Hematopoietic multipotent progenitor cell treated with erythropoietin and hydrocortisone succinate and interleukin-3 and kit ligand, for 8 days (in vitro differentiated cells): ENCODE data around the gene GLI3.

Source experiments
- DNase-seq: peaks from one replicate; pipeline ENCODE4 v3.0.0-alpha.2; 2015

The GLI3 gene

GRCh38 chr7:42071372-42072261 is 165.4 kb downstream of the GLI3 start:
- DNase-seq, result no peak

DNA sequence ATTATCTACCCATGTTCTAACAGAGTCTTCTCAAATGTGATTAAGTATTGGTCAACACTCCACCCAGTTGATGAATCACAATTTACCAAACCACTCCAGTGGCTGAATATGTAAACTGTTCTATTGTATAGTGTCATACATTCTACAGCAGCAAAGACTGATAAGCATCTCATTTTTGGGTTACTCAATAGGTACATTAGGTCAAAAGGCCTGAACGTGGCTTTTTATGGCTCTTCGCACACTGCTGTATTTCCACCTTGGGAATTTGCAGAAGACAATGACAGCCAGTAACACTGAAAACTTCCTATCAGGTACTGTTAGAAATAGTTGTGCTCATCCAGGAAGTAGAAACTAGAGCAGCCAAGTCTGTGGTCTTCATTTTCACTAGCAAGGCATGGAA is 166.9 kb downstream of the GLI3 start:
- no peak for DNase-seq

DNA sequence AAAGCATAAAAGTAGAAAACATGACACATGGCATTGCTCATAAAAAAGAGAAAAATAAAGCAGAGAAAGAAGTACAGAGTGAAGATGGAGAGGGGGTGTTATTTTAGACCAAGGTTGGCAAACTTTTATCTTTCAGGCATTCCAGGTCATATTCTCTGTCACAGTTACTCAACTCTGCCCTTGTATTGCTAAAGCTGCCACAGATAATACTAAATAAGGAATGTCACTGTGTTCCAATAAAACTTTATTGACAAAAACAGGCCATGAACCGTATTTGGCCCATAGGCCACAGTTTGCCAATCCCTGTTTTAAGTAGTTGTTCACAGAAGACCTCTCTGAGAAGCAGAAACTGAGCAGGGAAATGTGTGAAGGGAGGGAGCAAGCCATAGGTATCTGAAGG is 167.4 kb downstream of the GLI3 start:
- DNase-seq, result no peak

DNA sequence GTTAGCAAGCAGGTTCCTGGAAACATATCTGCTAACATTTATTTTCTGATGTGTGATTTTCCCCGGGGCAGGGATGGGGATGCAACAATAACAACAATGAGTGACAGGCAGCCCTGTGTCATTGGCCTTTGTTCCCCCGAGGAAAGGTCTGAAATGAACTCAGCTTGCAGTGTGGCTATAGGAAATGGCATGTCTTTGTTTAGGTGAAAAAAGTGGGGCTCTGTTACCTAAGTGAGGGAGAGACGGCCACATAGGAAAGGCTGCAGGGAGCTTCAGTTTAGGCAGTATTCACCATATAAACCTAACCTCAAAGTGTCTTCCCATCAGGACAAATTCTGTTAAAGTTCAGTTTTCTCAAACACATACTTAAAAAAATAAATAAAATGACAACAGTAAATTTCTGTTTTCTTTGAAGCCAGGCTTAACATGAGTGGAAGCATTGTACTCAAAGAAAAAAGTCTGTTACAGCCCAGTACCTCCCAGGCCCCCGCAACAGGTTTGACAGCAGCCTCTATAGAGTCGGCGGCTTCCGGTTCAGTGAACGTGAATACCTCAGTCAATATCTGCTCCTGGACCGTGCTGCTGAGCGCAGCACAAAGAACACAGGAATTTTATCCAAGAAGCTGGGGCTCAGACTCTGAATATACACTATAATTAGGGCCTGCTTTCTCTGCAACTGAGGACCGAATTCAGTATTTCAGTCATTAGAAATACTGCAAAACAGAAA is 168.3 kb downstream of the GLI3 start:
- DNase-seq, result no peak

GRCh38 chr7:42065942-42066341 is 171.1 kb downstream of the GLI3 start:
- no peak for DNase-seq

GRCh38 chr7:42065015-42065414 is 172.0 kb downstream of the GLI3 start:
- no peak for DNase-seq

GRCh38 chr7:42064534-42064933 is 172.5 kb downstream of the GLI3 start:
- DNase-seq, result no peak

DNA sequence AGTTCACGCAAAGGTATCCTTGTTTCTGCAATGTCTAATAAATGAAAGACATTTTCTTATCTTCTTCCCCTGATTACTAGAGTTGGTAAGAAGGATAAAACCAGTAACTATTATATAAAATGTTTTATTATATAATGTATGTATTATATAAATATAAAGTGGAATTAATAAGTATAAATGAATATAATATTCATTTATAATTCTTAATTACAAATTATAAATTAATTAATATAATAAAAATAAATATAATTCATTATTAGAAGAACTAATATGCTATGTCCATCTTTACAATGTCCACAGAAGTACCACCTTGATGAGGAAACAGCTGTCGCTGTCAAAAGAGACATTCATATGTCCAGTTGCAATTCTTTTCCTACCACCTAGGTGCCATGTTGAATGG is 177.7 kb downstream of the GLI3 start:
- no peak for DNase-seq

DNA sequence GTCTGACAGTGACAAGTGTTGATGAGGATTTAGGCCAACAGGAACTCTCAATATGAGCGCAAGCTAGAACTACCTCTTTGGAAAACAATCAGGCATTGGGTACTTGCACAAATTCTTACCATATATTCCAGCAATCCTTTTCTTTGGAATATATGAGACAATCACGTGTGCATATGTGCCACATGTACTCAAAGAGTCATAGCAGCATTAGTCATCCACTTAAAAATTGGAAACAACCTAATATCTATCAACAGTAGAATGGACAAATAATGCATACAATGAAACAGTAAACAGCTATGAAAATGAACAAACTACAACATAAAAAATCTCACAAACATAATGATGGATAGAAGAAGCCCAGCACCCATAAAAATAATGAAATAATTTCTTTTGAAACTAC is 179.7 kb downstream of the GLI3 start:
- no peak for DNase-seq

- no peak for DNase-seq
These were observed 181.8 kb downstream of the GLI3 start for GRCh38 chr7:42055171-42055570.

DNA sequence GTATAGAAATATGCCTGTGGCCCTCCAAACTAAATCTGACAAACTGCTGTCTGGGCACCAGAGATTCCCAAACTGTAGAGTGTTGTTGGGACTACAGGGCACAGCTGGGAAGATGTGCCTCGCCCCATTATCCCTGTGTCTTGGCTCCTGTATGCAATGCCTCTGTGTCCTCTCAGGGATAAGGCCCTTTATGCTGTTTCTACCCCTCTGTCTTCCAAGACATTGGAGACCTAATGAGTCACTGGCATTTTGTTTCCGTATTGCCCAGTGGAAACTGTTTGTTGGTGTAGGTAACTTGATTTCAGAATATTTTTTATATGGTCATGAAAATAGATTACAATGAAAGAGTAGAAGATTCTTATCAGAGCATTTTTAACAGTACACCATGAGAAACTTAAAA is 183.2 kb downstream of the GLI3 start:
- DNase-seq, result no peak

GRCh38 chr7:42049761-42050160 is 187.2 kb downstream of the GLI3 start:
- no peak for DNase-seq

DNA sequence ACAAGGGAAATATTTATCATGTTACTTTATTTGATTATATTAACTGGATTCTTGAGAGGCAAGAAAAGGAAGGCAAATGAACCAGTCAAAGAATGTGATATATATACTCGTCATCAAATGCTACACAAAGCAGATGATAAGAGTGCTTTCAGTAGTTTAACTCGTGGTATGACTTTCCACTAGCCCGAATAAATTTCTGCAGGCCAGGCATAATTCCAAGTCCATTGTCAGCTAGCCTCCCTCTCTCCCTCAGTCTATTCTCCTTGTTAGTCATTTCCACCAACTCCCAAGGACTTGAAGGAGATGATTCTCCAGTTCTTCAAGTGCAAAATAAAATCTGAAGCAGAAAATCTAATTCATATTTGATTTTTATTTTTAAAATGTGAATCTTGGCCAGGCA is 190.5 kb downstream of the GLI3 start:
- DNase-seq, result no peak

DNA sequence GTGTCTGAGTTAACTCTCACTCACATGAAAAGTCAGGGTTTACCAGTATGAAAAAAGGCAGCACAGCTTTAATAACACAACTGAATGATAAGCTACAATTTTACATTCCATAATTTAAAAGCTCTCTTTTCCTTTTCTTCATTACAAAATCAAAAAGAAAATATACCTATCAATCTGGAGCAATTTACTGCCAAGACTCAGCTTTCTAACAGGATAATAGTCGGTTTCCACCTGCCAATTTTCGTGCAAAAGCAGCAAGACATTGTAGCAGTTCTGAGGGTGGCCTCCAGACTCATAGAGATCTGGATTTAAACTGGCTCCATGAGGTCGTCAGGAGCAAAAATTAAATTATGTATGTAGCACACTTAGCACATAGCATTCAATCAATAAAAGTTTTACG is 191.0 kb downstream of the GLI3 start:
- DNase-seq, result no peak

DNA sequence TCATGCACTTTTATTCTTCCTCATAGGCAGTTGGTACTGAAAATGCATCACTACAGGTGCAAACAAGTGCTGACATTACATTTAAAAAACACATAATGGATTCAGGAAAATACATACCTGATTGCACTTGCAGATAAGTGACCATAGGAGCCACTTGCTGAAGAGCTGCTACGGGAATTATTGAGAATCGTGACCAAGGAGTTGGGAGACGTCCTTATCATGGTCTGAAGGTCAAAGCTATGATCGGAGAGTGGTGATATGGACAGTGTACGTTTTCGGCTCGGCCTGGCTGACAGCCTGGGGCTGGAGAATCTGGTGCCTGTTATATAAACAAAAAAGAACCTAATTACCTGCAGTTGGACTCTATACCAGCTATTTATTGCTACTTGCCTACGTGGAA is 197.1 kb downstream of the GLI3 start:
- no peak for DNase-seq

DNA sequence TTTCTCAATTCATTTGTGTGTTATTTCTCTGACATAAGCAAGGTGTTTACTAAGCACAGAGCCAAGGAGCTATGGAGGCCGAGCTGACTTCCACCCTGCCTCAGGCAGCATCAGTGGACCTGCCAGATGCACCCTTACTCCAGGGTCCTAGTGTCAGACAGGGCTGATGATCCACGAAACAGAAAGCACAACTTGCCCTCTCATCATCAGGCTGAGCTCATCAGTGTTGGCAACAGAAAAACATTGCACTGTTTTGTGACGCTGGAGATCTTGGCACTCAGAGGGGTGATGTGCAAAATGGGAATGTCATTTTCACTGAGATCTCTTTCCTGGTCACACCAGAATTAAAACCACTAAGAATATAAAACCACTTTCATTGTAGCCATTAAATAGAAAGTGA is 201.8 kb downstream of the GLI3 start:
- no peak for DNase-seq

DNA sequence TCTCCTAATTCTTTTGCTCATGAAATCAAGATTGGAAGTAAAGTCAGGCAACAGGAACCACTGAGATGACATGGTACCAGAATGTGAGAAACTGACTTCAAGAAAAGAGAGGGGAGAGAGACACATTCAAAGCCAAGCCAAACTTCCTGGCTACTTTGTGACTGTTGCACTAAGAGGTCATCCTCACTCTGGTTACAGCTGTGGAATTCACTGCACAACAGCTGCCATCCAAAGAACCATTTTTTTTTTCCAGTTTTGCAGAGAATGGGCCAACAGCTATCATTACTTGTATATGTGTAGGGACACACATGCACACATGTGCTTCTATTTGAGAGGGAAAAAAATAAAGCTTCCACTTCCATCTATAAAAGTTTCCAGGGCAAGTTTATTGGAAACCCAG is 203.5 kb downstream of the GLI3 start:
- DNase-seq, result no peak

DNA sequence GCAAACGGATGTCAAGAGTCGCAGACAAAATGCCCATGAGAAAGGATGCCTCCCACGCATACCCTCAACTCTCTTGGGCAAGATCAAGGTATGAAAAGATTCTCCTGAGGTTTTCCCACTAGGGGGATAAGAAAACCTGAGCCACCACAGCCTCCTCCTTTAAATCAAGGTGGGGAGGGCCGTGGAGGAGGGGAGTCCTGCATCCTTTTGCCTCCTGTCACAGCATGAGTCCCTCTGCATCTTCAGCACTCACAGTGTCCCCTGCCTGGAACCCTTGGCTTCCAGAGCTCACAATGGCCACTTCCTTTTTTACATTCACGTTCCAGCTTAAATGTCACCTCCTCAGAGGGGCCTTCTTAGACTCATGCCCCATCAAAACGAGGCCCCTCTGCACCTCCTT is 207.6 kb downstream of the GLI3 start:
- DNase-seq, result no peak

- no peak for DNase-seq
These were observed 209.5 kb downstream of the GLI3 start for GRCh38 chr7:42027521-42027920.

DNA sequence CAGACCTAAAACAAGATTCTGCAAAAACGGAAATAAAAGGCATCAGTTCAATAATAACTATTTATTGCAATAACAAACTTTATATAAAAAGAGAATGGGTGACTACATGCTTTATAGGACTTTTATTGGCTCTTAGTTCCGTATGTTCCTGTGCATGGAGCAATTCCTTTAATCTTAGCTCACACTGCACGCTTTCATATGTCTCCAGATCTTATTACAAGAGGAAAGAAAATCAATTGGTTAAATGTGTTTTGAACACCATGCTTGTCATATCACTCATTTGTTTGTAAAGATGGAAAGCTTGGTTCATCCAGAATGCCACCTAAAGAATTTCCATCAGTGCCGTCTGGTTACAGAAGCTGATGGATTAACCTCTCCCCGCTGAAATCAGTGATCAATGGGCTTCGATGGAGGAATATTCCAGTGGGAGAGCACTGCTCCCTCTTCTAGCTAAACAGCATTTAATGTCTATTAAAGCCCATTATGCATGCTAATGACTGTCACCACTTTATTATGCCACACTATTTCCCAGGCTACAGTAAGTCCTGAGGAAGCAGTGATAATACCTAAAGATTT is 210.3 kb downstream of the GLI3 start:
- no peak for DNase-seq

DNA sequence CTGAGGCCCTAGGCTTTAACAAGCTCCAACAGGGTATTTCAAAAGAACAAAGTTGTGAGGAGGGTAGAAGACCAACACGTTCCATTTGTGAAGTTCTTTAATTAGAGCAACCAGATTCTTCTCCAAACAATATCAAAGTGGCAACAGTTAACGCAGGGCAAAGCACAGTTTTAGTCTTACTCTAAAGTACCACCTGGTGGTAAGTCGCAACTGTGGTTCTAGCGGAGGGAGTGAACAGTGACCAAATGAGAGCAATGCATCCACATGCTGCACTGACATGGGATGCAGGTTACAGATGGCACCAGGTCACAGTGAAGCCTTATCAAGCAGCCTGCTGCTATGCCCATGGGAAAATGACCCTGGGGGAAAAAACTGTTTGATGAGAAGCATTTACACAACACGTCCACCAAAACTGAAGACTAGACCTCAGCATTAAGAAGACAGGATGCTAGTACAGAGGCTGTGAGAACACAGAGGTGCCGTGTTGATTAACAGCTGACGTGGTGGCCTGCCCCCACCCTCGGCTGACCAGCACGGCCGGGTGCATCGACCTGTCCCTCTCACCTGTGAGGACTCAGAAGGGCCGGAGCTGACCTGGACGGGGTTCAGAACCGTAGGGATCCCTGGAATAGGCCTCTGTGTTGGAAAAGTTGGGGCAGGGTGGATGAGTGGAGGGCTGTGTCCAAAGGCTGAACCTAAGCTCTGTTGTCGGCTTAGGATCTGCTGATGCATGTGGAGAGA is 211.2 kb downstream of the GLI3 start:
- DNase-seq, result no peak

- no peak for DNase-seq
These were observed 212.5 kb downstream of the GLI3 start for GRCh38 chr7:42024537-42024936.

DNA sequence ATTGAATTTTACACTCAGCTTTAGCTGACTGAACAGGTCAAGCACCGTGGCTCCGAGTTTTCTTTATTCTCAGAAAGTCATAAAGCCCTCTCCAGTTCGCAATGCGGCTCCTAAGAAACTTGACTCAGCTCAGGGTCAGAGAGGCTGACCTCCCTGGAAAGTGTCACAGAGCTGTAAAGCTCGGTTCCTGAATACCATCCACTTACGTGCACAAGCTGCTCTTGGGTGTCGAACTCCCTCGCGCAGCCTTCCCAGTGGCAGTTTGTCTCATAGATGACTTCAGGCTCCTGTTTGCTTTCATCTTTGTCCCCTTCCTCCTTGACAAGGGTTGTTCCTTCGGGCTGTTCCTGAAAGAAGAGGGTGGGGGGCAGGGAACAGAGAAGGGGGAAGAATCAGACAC is 213.7 kb downstream of the GLI3 start:
- DNase-seq, result no peak
